GM18507 (cell line): ENCODE measurements around the gene CCNYL1.
"Not testable (repeated sequence)": the region's sequence is repeated elsewhere in the genome, so short reads cannot be mapped to it uniquely, and the experiment has no call there.

Source experiments
- DNase-seq: peaks from one replicate; pipeline ENCODE4 v3.0.0; 2011; ENCODE audit warnings: low read depth; ENCODE audit not compliant: insufficient read length; ENCODE audit errors: extremely low spot score
- FAIRE-seq: peaks from 2 replicates; lab custom pipeline; 2011; peaks lifted over from hg19 to GRCh38; lab: Jason Lieb, UNC

The CCNYL1 gene

DNA sequence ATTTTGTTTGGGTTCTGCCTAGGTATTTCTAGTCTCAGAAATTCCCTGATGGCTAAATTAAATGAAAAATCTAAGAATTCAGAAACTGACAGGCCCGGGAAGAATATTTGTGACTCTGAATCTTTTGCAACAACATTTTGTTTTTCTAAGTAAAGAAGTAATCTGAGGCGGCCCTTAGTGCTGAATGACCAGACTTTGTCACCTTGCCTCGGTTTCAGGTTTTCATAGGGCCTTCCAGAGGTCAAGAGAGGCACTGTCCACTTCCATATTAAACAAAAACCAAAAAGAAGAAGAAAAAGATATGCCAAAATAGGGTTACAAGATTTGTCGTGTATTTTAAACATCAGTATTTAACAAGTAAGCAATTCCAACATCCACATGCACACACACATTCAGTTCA lies 16.1 kb upstream of the CCNYL1 start:
- no peak for FAIRE-seq

GRCh38 chr2:207696911-207697310 lies 14.5 kb upstream of the CCNYL1 start:
- FAIRE-seq, DNase-seq: not testable (repeated sequence)

More for the DNA sequence above, 16.1 kb upstream of the CCNYL1 start:
- DNase-seq: no peak

DNA sequence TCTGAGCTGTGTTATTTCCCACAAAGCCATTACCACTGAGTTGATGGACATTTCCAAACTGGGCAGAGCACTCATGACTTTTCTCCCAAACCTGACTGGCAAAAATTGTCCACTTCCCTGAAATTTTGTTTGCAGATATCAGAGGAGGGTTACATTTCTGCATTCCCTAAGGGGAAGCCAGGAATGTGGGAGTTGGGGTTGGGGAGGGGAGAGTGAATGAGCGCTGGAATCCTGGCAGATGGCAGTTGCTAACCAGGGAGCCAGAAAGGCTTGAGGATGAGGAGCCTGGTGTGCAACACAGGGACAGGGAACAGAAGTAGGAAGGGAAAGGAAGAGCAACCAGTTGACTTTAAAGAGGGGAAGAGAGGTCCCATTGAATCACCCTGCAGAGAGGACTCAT lies 14.0 kb upstream of the CCNYL1 start:
- FAIRE-seq: no peak
- DNase-seq: no peak

GRCh38 chr2:207698301-207698700 lies 13.1 kb upstream of the CCNYL1 start:
- DNase-seq: no peak
- FAIRE-seq: no peak

DNA sequence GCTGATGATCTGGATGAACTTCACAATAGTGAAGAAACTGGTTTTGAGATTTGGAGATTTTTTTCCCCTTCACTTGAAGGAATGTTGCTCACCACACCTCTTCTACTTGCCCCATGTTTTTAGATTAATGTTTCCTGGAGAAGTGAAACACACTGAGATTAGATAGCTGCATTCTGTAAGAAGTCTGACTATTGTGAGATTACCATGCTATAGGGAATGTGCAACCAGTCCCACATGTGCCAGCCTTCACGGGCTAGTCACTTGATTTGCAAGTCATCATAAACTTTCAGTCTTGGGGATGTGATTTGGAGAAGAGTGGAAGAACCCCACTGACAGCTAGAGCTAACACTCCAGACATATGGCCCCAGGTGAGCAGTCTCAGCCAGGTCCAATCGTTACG lies 7.4 kb upstream of the CCNYL1 start:
- FAIRE-seq: no peak
- DNase-seq: no peak

DNA sequence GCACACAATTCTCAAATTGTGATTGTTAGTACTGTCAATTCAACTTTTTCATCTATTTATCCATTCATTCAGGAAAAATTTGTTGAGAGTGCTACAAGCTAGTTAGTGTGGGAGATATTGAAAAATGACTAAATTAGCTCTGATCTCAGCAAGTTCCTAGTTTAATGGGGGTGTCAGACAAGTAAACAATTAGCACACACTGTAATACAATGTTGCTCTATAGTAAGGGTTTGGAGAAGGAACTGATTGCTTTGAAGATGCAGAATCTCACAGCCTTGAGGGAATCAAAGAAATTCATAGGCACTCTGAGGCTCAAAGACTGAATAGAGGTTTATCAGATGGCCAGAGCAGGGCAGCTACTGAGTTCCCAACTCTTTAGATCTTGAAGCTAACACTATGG lies 6.8 kb upstream of the CCNYL1 start:
- FAIRE-seq (no peak), DNase-seq (no peak)

DNA sequence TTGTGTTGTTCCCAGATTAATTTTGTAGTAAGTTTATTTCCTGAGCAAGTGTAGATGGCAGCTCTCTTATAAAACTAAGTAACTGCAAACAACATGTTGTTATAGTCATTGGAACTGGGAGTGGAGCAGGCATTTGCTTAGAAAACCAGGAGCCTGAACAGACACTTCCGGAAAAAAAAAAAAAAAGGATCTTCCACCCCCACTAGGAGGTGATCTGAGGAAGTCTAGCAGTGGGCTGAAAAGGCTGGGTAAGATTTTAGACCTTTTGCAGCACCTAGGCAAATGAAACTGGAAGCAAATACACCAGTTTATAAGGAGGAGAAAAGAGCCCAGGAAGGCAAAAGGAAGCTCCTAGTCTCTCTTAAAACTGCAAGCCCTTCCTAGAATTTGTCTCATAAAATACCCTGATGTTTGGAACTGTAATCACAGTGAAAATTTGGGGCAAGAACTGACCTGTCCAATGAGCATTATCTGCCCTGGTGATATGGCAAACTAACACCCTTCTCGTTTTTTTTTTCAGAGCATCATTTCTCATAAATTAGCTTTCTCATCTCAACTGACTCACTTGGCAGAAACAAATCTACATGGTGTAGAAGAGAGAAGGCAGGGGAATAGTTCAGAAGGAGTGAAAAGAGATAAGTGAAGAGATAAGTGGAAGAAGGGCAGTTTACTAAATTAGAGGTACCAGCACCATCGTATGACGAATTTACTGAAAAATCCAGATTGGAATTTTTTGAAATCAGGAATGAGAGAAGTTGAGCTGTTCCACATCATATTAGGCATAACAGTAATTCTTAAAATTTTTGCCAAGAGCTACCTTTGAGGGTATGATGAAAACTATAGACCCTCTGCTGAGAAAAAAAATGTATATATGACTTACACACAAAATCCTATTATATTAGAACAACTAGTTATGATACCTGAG lies 4.2 kb upstream of the CCNYL1 start:
- no peak for DNase-seq
- peak; percentile 5 for FAIRE-seq

DNA sequence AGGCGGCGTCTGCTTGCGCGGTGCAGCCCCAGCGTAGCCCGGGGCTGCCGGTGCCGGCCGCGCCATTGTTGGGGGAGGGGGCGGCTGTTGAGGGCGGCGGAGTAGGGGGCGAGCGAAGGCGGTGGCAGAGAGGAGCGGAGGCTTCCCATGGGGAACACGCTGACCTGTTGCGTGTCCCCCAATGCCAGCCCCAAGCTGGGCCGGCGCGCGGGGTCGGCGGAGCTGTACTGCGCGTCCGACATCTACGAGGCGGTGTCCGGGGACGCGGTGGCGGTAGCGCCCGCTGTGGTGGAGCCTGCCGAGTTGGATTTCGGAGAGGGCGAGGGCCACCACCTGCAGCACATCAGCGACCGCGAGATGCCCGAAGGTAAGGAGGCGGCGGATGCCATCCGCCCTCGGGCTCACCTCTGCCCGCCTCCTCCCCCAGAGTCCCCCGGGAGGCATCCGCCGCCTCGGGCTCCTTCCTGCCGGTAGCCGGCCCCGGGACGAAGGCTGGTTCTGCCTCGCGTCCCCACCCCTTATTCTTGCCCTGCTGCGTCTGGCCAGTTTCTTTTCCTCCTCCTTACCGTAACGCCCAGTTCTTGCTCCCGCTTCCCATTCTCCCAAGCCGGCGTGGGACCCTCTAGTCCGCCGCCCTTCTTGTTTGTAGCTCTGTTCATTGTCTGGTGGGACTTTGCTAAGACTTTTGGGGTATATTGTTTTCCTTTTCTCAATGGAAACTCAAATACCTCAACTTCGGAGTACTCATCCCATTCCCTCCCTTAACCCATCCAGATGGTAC lies 500 bp downstream of the CCNYL1 start:
- DNase-seq (peak; percentile 39), FAIRE-seq (peak; percentile 52)

GRCh38 chr2:207716056-207716455 lies 4.6 kb downstream of the CCNYL1 start:
- no peak for FAIRE-seq
- no peak for DNase-seq

GRCh38 chr2:207718521-207718920 lies 7.1 kb downstream of the CCNYL1 start:
- no peak for DNase-seq
- FAIRE-seq: no peak

DNA sequence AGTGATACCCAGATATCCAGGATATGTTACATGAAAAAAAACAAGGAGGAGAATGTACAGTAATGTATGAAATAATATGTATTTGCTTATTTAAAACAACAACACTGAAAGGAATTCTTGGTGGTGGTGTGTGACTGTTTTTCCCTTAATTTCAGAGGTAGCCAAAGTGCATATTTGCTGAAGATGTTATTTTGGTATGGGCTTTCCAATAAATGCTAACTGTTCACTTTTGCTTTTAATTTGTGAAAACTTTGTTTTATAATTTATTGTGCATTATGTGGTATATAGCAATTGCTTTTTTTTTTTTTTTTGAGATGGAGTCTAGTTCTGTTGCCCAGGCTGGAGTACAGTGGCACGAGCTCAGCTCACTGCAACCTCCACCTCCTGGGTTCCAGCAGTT lies 7.6 kb downstream of the CCNYL1 start:
- no peak for DNase-seq
- no peak for FAIRE-seq

GRCh38 chr2:207719655-207720054 lies 8.2 kb downstream of the CCNYL1 start:
- FAIRE-seq, DNase-seq: not testable (repeated sequence)

DNA sequence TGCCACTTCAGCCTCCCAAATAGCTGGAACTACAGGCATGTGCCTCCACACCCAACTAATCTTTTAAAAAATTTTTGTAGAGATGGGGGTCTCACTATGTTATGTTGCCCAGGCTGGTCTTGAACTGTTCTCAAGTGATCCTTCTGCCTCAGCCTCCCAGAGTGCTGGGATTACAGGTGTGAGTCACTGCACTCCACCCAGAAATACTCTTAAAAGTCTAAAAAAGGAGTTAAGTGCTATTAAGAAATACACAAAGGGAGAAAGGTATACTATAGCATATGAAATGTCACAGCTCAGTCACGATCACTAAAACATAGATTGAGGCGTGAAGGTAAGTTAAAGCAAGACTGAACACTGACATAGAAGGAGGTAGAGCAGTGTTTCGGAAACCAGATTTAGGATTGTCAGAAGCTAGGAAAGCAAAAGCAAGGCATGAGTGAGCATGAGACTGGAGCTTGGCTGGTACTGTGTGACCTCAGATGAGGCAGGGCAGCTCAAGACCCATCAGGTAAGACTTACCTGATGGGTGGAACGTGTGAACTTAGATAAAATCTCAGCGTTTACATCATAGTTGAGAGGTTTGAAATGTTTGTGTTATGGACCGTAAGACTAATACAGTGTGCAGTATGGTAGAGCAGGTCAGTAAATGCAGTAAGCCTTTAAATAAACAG lies 9.2 kb downstream of the CCNYL1 start:
- FAIRE-seq (no peak), DNase-seq (no peak)

DNA sequence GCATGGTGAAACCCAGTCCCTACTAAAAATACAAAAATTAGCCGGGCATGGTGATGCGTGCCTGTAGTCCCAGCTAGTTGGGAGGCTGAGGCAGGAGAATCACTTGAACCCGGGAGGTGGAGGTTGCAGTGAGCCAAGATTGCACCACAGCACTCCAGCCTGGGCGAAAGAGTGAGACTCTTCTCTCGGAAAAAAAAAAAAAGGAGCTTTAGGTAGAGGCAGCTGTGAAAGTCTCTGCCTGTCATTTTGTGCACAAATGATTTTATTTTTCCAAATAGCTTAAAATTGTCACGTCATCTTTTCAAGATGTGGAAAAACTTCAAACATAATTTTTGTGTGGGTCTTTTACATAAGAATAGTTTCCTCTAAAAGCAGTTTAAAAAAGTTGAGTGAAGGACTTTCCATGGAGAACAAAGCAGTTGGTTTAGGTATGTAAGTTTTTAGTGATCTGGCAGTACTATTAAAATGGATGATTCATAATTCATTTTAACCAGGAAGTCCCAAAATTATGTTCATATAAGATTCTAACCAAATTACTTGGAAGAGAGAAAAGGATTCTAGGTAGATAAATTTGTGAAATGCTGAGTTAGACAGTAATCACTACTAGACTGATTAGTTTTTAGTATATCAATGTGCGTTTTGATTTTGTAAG lies 11.5 kb downstream of the CCNYL1 start:
- FAIRE-seq (peak; percentile 47), DNase-seq (no peak)

DNA sequence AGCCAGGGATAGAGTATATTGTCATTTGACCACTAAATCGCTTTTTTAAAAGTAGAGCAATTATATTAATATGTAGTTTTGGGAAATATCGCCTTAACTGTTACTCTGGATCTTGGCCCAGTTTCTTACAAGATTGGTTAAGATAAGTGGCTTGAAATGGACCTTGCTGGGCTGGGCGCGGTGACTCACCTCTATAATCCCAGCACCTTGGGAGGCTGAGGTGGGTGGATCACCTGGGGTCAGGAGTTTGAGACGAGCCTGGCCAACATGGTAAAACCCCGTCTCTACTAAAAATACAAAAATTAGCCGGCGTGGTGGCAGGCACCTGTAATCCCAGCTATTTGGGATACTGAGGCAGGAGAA lies 12.0 kb downstream of the CCNYL1 start:
- not testable (repeated sequence) for DNase-seq, FAIRE-seq

GRCh38 chr2:207724113-207724512 lies 12.7 kb downstream of the CCNYL1 start:
- DNase-seq (no peak), FAIRE-seq (peak; percentile 75)

GRCh38 chr2:207725873-207726578 lies 14.6 kb downstream of the CCNYL1 start:
- no peak for DNase-seq
- FAIRE-seq: peak; percentile 70

- DNase-seq: no peak
- no peak for FAIRE-seq
Observed at GRCh38 chr2:207727261-207727660, 15.8 kb downstream of the CCNYL1 start.

GRCh38 chr2:207729465-207729998 lies 18.1 kb downstream of the CCNYL1 start:
- DNase-seq: no peak

More at GRCh38 chr2:207729465-207729998, 18.1 kb downstream of the CCNYL1 start:
- FAIRE-seq: no peak
